ENCODE data around the gene ZBTB21. TPM values are rescaled to one million over a fixed set of nuclear protein-coding genes. Genes with fewer than 3 reads are reported as not detected.

Gene ZBTB21
- total RNA-seq, 4 donors from 2014 or later, result 2.8 to 29.9 (median 14.4) TPM

GRCh38 chr21:42012763-42013329 lies 2.7 kb upstream of the ZBTB21 start:
- no peak overlapping the region for H3K27ac ChIP-seq
- H3K4me3 ChIP-seq, result no peak overlapping the region
- H3K36me3 ChIP-seq, result no peaks in the 10 kb centered on the region
- no peaks in the 10 kb centered on the region for H3K9me3 ChIP-seq
- H3K4me1 ChIP-seq, result peaks cover 0 to 3% of the 10 kb centered on the region in 2 donors
- TF ChIP-seq POLR2A (IDR thresholded peaks at IDR 0.05), result no peak
- TF ChIP-seq, protein P1, sequence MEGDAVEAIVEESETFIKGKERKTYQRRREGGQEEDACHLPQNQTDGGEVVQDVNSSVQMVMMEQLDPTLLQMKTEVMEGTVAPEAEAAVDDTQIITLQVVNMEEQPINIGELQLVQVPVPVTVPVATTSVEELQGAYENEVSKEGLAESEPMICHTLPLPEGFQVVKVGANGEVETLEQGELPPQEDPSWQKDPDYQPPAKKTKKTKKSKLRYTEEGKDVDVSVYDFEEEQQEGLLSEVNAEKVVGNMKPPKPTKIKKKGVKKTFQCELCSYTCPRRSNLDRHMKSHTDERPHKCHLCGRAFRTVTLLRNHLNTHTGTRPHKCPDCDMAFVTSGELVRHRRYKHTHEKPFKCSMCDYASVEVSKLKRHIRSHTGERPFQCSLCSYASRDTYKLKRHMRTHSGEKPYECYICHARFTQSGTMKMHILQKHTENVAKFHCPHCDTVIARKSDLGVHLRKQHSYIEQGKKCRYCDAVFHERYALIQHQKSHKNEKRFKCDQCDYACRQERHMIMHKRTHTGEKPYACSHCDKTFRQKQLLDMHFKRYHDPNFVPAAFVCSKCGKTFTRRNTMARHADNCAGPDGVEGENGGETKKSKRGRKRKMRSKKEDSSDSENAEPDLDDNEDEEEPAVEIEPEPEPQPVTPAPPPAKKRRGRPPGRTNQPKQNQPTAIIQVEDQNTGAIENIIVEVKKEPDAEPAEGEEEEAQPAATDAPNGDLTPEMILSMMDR (IDR thresholded peaks at IDR 0.05), result no peak
- DNase-seq, result no peak
- no peaks in the 10 kb centered on the region for H3K27me3 ChIP-seq
- intact Hi-C loops (cut with DNase I; ENCODE audit: low total_unique reads), result loop anchor here (10.0 kb wide), 1 partner anchor 78 kb away; no protein-coding TSS in a partner anchor

DNA sequence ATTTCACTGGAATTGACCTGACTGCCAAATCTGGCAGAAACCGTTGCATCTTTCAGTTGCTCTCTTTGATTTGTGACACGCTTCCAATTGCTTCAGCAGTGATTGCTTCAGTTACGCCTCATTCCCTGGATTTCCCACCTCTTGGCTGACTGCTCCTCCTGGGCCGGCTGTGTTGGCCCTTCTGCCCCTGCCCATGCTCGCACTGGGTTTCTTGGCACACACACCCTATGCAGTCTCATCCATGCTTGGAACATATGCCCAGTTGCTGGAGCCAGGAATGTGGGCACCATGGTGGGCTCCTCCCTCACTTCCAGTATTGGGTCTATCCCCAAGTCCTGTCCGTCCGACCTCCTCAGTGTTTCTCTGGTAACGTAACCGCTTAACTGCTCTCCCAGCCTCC lies 2.2 kb upstream of the ZBTB21 start:
- H3K27me3 ChIP-seq, result no peaks in the 10 kb centered on the region

DNA sequence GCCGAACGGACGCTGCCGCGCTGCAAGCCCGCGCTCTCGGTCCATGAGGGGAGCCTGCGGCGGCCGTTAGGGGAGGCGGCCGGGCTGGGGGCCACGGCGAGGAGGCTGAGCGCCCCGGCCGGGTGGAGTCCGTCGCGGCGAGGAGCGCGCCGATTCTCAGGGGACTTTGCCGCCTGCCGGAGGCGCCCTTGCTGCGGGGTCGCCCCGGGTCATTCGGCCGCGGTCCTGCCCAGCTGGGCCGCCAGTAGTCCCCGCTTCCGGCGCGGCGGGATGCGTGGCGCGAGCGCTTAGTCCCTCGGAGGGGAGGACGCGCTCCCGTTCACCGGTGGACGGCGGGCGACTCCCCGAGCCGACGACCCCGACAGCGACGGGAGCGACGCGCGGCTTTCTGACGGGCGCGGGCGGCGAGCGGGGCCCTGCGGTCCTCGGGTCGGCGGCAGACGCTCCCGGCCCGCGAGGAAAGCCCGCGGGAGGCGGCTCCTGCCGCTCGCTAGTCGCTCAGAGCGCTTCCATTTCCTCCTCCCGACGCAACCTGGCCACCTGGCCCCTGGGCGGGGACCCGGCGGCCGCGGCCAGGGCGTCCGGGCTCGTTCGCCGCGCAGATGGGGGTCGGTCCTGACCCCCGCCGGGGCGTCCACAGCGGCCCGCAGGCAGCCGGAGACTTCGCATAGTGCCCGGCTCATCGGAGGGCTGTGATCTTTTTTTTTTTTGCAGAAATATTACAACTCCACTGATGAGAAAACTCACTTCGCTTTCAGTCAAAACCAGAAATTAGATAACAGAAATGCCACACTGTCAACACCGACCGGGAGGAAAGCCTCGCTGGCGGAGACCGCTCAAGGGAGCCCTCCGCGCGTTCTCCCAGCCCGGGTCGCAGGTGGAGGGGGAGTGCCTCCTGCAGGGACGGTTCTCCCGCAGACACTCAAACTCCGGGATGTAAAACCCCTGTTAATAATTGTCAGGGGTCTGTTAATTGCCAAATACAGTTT lies 641 bp upstream of the ZBTB21 start:
- intact Hi-C loops (cut with DNase I; ENCODE audit: low total_unique reads), result loop anchor here (10.0 kb wide), 1 partner anchor 76 kb away; no protein-coding TSS in a partner anchor
- Histone ChIP-seq H3K36me3 (no peaks in the 10 kb centered on the region), H3K9me3 (no peaks in the 10 kb centered on the region), H3K27ac (peak overlapping the region; percentile 99), H3K4me3 (peak overlapping the region; percentile 73 to 85), H3K27me3 (no peaks in the 10 kb centered on the region), H3K4me1 (peaks cover 0 to 3% of the 10 kb centered on the region in 2 donors)
- TF ChIP-seq, protein P1 (IDR thresholded peaks at IDR 0.05), result peak in 3 of 4 experiments; percentile 16 to 33 (median 28)
- no peak for TF ChIP-seq POLR2A (IDR thresholded peaks at IDR 0.05)
- DNase-seq, result peak in 1 of 2 donors; percentile 29

More for the DNA sequence above, 2.2 kb upstream of the ZBTB21 start:
- Histone ChIP-seq H3K4me1 (peaks cover 0 to 3% of the 10 kb centered on the region in 2 donors), H3K27ac (no peak overlapping the region), H3K9me3 (no peaks in the 10 kb centered on the region), H3K4me3 (no peak overlapping the region), H3K36me3 (no peaks in the 10 kb centered on the region)
- intact Hi-C loops (cut with DNase I; ENCODE audit: low total_unique reads), result loop anchor here (10.0 kb wide), 1 partner anchor 78 kb away; no protein-coding TSS in a partner anchor
- no peak for TF ChIP-seq POLR2A (IDR thresholded peaks at IDR 0.05)
- TF ChIP-seq, protein P1 (IDR thresholded peaks at IDR 0.05), result no peak
- DNase-seq, result no peak

- H3K4me1 ChIP-seq, result peaks cover 0 to 3% of the 10 kb centered on the region in 2 donors
- intact Hi-C loops (cut with DNase I; ENCODE audit: low total_unique reads), result loop anchor here (10.0 kb wide), 1 partner anchor 54 kb away; the partner anchor contains the start of gene C2CD2
- H3K36me3 ChIP-seq, result no peaks in the 10 kb centered on the region
- peak overlapping the region; percentile 73 to 85 for H3K4me3 ChIP-seq
- no peaks in the 10 kb centered on the region for H3K9me3 ChIP-seq
- H3K27ac ChIP-seq, result peak overlapping the region; percentile 99
- no peaks in the 10 kb centered on the region for H3K27me3 ChIP-seq
- DNase-seq, result peak; percentile 50 to 54
- no peak for TF ChIP-seq POLR2A (IDR thresholded peaks at IDR 0.05)
- TF ChIP-seq, protein P1 (IDR thresholded peaks at IDR 0.05), result peak in 2 of 4 experiments; percentile 16 to 17
Measured at GRCh38 chr21:42009018-42009830, 936 bp downstream of the ZBTB21 start.
